Panc1 (cell line): ENCODE results near the gene CRTAC1. TPM values are rescaled to one million over a fixed set of nuclear protein-coding genes. Genes with fewer than 3 reads are reported as not detected.

ENCODE experiments used
- ATAC-seq: fragments of 200-7000 bp; cut with Tn5 transposase; 2 replicates; pipeline ENCODE4 v1.9.1; 2020; ENCODE audit warnings: mild to moderate bottlenecking, moderate library complexity
- BruUV-seq: library from RNA; stranded (reverse); fragments of 400-500 nt; replicated peaks from 2 replicates; lab custom pipeline; 2021; lab: Mats Ljungman, UMichigan
- CTCF ChIA-PET: fragments of 300-600 bp; sonication (Branson Sonifier 250); formaldehyde crosslinking; loops from one replicate; lab custom pipeline; 2022; ENCODE audit warnings: antibody characterized with exemption; lab: Charles Lee
- POLR2A ChIA-PET: fragments of 300-600 bp; sonication (Branson Sonifier 250); formaldehyde crosslinking; loops from one replicate; lab custom pipeline; 2022; ENCODE audit warnings: antibody characterized with exemption; lab: Charles Lee
- DNase-seq: peaks from one replicate; pipeline ENCODE4 v3.0.0-alpha.2; 2010; ENCODE audit warnings: low read depth, low spot score
- H3K27ac ChIP-seq: 2 replicates; pipeline ENCODE4 v1.5.1; 2011; ENCODE audit warnings: mild to moderate bottlenecking, low read length, inconsistent platforms
- H3K27me3 ChIP-seq: fragments of 200-500 bp; sonication (Bioruptor generic); 2 replicates; pipeline ENCODE4 v1.6.0; 2014; ENCODE audit warnings: low read length, inconsistent platforms; ENCODE audit not compliant: control insufficient read depth, insufficient read depth
- H3K36me3 ChIP-seq: fragments of 200-500 bp; sonication (Bioruptor generic); 2 replicates; pipeline ENCODE4 v1.5.1; 2014; ENCODE audit warnings: inconsistent platforms, mild to moderate bottlenecking, low read length, moderate library complexity; ENCODE audit not compliant: control insufficient read depth, insufficient read depth
- H3K4me1 ChIP-seq: 2 replicates; pipeline ENCODE4 v1.5.1; 2011; ENCODE audit warnings: inconsistent platforms, mild to moderate bottlenecking, low read length, moderate library complexity; ENCODE audit not compliant: control insufficient read depth, insufficient read depth
- H3K4me3 ChIP-seq, 2 experiments: 2 replicates each; pipeline ENCODE4 v1.5.1; 2011 to 2012; ENCODE audit warnings: low read depth in 2 of 2, low read length in 2 of 2, mild to moderate bottlenecking in 2 of 2, inconsistent platforms in 1 of 2, moderate library complexity in 1 of 2
- H3K9me3 ChIP-seq: fragments of 200-500 bp; sonication (Bioruptor generic); 2 replicates; pipeline ENCODE4 v1.5.1; 2014; ENCODE audit warnings: low read depth, mild to moderate bottlenecking, inconsistent platforms, low read length, moderate library complexity; ENCODE audit not compliant: control insufficient read depth, insufficient read depth
- POLR2AphosphoS5 ChIP-seq: IDR thresholded peaks from 2 replicates; pipeline ENCODE4 v1.6.1; 2012; ENCODE audit warnings: mild to moderate bottlenecking, low read depth, low read length, moderate library complexity
- REST ChIP-seq, 2 experiments: IDR thresholded peaks; 2 replicates each; pipeline ENCODE4 v1.6.1; 2011 to 2012; ENCODE audit warnings: low read depth in 2 of 2, control low read depth in 1 of 2, low read length in 1 of 2, mild to moderate bottlenecking in 1 of 2, moderate library complexity in 1 of 2; ENCODE audit not compliant: insufficient read depth in 1 of 2
- SIN3A ChIP-seq: IDR thresholded peaks from 2 replicates; pipeline ENCODE4 v1.6.1; 2012; ENCODE audit warnings: low read depth, mild to moderate bottlenecking, low read length, moderate library complexity, borderline replicate concordance; ENCODE audit not compliant: insufficient read depth
- TCF7L2 ChIP-seq: IDR thresholded peaks from 2 replicates; pipeline ENCODE4 v1.6.1; 2011; ENCODE audit warnings: mild to moderate bottlenecking, low read depth, low read length, inconsistent platforms
- in situ Hi-C: cut with HindIII; loops from 2 replicates; pipeline ENCODE4 v1.10.0; 2016; ENCODE audit warnings: low sequenced_read_pairs, low pct_unique_long_range_greater_than_20kb
- intact Hi-C: fragments of 100-400 bp; cut with micrococcal nuclease; formaldehyde crosslinking; loops from one replicate; pipeline ENCODE4 v1.10.0; 2022; ENCODE audit not compliant: unreplicated experiment
- total RNA-seq: library from RNA; stranded (reverse); gene quantifications from one replicate; pipeline ENCODE4 v1.2.1, GENCODE V29; 2021; ENCODE audit not compliant: unreplicated experiment
- TF ChIP-seq, protein P1 (sequence below): fragments of 450-650 bp; IDR thresholded peaks from 2 replicates; pipeline ENCODE4 v1.5.1; 2017; ENCODE audit warnings: mild to moderate bottlenecking

CRTAC1 gene
- total RNA-seq, 1 experiment from 2014 or later, result 0.23 TPM

DNA sequence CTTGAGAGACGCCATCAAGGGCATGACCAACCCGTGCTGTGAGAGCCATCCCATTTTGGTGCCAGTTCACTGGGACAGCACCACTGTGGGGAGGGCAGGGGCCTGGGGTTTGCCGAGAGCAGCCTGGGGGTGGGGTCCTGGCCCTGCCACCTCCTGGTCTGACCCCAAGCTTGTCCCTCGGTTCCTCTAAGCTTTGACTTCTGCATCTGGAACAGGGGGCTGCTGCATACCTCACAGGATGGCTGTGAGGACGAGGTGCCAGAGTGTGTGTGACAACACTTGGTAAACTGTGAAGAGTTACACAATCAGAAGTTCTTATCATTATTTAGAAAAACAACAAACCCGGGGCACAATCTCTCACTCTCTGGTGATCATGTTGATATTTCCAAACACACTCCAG, 89.9 kb downstream of the CRTAC1 start:
- POLR2A ChIA-PET, result no interaction called here
- ATAC-seq (no peak), DNase-seq (no peak)
- H3K9me3 ChIP-seq, result no peaks in the 10 kb centered on the region
- no peaks in the 10 kb centered on the region for H3K4me1 ChIP-seq
- no peak overlapping the region for H3K27ac ChIP-seq
- BruUV-seq, result no TSS peak
- H3K36me3 ChIP-seq, result no peaks in the 10 kb centered on the region
- H3K4me3 ChIP-seq, result no peak overlapping the region
- CTCF ChIA-PET, result no interaction called here
- peaks cover 10% of the 10 kb centered on the region for H3K27me3 ChIP-seq
- in situ Hi-C loops (no loop called here), intact Hi-C loops (no loop called here)
- TF ChIP-seq, protein P1, sequence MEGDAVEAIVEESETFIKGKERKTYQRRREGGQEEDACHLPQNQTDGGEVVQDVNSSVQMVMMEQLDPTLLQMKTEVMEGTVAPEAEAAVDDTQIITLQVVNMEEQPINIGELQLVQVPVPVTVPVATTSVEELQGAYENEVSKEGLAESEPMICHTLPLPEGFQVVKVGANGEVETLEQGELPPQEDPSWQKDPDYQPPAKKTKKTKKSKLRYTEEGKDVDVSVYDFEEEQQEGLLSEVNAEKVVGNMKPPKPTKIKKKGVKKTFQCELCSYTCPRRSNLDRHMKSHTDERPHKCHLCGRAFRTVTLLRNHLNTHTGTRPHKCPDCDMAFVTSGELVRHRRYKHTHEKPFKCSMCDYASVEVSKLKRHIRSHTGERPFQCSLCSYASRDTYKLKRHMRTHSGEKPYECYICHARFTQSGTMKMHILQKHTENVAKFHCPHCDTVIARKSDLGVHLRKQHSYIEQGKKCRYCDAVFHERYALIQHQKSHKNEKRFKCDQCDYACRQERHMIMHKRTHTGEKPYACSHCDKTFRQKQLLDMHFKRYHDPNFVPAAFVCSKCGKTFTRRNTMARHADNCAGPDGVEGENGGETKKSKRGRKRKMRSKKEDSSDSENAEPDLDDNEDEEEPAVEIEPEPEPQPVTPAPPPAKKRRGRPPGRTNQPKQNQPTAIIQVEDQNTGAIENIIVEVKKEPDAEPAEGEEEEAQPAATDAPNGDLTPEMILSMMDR, result no peak
- TF ChIP-seq REST (IDR thresholded peaks at IDR 0.05; ENCODE audit: insufficient read depth in 1 of 2, low read depth in 2 of 2, low read length in 1 of 2), result no peak
- TF ChIP-seq TCF7L2, result no peak
- TF ChIP-seq POLR2AphosphoS5, result no peak
- no peak for TF ChIP-seq SIN3A

DNA sequence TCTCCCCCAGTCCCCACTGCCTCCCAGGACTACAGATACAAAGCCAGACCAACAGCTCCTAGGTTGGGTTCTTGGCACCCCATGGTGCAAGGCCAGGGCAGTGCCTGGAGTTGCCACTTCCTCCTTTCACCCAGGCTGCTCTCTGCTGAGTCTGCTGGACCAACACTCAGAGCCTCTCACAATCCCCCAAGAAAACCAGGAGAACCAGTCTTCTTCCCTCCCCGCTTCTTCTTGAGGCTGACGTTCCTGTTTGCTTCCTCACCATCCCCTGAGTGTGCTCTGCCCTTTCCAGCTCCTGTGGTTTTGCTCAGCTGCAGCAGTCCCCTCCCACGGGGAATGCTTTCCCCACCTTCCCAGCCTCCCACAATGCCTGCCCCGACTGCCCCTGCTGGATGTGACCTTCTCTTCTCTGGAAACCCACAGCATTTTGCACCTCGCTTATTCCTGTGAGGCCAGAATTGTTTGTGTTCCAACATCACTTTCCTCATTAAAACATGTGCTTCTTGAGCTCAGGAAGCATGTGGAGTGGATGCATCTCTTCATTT, 90.9 kb downstream of the CRTAC1 start:
- BruUV-seq, result no TSS peak
- intact Hi-C loops, result no loop called here
- ATAC-seq (no peak), DNase-seq (no peak)
- no peaks in the 10 kb centered on the region for H3K4me1 ChIP-seq
- no peak overlapping the region for H3K27ac ChIP-seq
- peaks cover 10% of the 10 kb centered on the region for H3K27me3 ChIP-seq
- H3K9me3 ChIP-seq, result no peaks in the 10 kb centered on the region
- no peaks in the 10 kb centered on the region for H3K36me3 ChIP-seq
- POLR2A ChIA-PET, result no interaction called here
- H3K4me3 ChIP-seq, result no peak overlapping the region
- in situ Hi-C loops, result no loop called here
- CTCF ChIA-PET, result no interaction called here
- no peak for TF ChIP-seq POLR2AphosphoS5

- TF ChIP-seq POLR2AphosphoS5 (no peak), REST (IDR thresholded peaks at IDR 0.05; ENCODE audit: insufficient read depth in 1 of 2, low read depth in 2 of 2, low read length in 1 of 2) (no peak), TCF7L2 (no peak), SIN3A (no peak)
- TF ChIP-seq, protein P1, result no peak
- Histone ChIP-seq H3K4me1 (no peaks in the 10 kb centered on the region), H3K36me3 (no peaks in the 10 kb centered on the region), H3K27me3 (peaks cover 10% of the 10 kb centered on the region), H3K9me3 (no peaks in the 10 kb centered on the region), H3K27ac (no peak overlapping the region), H3K4me3 (no peak overlapping the region)
- in situ Hi-C loops, result no loop called here
- ATAC-seq (no peak), DNase-seq (no peak)
- BruUV-seq, result no TSS peak
- intact Hi-C loops, result no loop called here
- ChIA-PET POLR2A (no interaction called here), CTCF (no interaction called here)
Observed at GRCh38 chr10:97937928-97938327, 92.5 kb downstream of the CRTAC1 start.
